Germinal center (tissue), 1 donor: Measurements from ENCODE around the gene PRF1.

Experiments used
- DNase-seq: peaks from one replicate; pipeline ENCODE4 v3.0.0; 2012; ENCODE audit warnings: mixed read lengths, low spot score

Gene PRF1

GRCh38 chr10:70576803-70577517 lies 25.6 kb downstream of the PRF1 start:
- DNase-seq, result no peak

- DNase-seq, result no peak
Observed at GRCh38 chr10:70575874-70576802, 26.4 kb downstream of the PRF1 start.

GRCh38 chr10:70575486-70575873 lies 27.1 kb downstream of the PRF1 start:
- DNase-seq, result no peak

DNA sequence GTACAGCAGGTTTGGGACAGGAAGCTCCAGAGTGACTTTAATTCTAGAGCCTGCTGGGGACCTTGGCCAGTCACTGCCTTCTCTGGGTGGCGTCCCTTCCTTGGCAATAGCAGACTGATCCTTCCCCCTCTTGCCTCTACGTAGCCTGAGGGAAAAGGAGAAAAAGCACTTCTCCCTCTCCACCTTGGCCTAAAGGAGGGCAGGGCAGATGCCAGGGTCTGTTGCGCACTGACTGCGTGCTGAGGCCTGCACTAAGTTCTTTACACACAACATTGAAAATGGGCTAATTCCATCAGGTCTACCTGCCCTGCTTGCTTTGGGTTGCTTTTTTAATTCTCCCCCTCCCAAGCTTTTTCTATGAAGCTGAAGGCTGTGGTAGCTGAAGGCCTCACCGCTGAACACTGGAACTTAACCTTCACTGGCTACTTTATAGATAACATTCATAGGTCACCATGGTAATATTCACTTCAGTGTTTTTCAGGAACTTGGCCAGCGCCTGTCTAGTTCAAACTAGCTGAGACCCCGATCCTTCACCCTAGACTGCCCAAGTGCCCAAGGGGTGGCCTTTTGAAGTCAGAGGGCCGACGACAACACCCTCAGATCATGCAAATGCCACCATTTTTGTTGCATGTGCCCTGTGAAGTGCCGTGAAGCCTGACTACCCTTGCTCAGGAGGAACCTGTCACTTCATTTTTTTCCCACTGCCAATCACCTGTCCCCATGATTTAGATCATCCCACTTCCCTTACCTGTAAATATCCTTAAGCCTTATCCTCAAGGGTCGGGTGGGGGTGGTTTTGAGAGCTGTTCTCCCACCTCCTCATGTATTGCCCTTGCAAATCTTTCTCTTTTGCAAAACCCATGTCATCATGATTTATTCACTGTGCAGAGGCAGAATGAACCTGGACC lies 28.7 kb downstream of the PRF1 start:
- no peak for DNase-seq

- DNase-seq, result no peak
Observed at GRCh38 chr10:70571636-70572439, 30.7 kb downstream of the PRF1 start.

DNA sequence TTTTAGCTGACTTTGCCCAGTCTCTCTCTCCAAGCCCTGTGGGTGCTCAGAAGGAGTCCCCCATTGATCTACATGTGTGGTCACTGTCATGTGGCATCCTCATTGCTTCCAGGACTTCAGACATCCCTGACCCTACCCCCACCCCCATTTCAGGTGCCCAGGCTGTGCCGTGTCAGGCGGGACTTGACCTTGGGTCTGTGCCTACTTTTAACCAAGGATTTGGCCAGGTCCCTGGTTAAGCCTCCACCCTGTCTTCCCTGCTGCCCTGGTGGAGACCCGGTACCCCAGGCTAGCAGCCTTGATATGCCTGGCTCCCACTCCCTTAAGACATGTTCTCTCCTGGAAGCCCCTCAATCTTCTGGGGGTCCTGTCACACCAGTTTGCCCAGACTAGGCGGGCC lies 31.3 kb downstream of the PRF1 start:
- DNase-seq, result no peak

DNA sequence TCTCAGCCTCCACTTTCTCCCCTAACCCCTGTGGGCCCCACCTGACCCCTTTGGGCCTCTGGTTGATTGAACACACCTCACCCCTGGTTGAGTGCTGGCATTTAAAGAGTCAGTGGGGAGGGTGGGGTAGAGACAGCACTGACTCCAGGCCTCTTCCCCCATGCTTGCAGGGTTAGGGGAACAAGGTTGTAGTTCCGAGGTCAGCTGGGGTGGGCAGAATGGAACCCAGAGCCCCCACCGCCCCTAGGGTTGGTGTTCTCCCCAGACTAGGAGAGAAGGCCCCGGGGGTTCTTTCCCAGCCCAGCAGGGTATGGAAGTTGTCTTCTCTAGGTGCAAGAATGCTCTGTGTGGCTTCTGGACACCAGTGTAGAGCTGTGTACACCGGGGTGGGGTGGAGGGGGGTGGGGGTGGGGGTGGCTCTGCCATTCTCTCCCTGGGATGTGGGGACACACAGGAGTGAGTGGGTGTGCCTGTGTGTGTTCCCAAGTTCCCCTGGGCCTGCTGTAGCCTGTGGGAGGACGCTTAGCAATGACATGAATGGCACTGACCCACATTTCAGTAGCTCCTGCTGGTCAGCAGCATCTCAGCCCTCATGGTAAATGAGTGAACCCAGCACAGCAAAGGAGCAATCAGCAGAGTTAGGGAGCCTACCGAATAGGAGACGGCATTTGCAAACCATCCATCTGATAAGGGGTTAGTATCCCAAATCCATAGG lies 33.6 kb downstream of the PRF1 start:
- no peak for DNase-seq

- DNase-seq, result no peak
Observed at GRCh38 chr10:70568113-70568512, 34.4 kb downstream of the PRF1 start.

DNA sequence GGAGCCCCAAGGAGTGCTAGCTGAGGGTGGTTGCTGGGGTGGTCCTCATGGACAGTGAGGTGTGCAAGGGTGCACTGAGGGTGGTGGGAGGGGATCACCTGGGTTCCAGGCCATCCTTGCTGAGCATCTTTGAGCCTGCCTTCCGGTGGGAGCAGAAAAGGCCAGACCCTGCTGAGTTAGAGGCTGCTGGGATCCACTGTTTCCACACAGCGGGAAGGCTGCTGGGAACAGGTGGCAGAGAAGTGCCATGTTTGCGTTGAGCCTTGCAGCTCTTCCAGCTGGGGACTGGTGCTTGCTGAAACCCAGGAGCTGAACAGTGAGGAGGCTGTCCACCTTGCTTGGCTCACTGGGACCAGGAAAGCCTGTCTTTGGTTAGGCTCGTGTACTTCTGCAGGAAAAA lies 34.9 kb downstream of the PRF1 start:
- no peak for DNase-seq

DNA sequence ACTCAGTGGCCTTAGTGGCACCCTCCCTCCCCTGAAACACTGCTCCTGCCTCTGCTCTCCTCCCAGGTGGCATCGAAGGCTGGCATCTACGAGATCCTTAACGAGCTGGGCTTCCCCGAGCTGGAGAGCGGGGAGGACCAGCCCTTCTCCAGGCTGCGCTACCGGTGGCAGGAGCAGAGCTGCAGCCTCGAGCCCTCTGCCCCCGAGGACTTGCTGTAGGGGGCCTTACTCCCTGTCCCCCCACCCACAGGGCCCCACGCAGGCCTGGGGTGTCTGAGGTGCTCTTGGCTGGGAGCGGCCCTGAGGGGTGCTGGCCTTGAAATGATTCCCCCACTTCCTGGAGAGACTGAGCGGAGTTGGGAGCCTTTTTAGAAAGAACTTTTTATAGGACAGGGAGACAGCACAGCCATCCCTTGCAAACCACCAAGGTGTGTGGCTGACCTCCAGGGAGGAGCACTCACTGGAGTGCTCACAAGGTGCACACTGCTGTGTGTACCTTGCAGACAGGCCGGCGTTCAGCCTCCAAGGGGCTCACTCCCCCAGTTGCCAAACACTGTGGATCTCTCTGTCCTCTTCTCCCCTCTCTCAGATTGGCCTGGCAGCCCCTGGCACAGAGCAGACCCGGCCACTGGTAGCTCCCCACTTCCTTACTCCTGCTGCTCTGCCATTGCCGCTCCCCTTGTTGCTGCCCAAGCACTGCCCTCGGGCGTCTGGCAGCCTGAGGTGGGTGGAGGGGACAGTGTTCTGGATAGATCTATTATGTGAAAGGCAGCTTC lies 35.8 kb downstream of the PRF1 start:
- DNase-seq, result no peak

DNA sequence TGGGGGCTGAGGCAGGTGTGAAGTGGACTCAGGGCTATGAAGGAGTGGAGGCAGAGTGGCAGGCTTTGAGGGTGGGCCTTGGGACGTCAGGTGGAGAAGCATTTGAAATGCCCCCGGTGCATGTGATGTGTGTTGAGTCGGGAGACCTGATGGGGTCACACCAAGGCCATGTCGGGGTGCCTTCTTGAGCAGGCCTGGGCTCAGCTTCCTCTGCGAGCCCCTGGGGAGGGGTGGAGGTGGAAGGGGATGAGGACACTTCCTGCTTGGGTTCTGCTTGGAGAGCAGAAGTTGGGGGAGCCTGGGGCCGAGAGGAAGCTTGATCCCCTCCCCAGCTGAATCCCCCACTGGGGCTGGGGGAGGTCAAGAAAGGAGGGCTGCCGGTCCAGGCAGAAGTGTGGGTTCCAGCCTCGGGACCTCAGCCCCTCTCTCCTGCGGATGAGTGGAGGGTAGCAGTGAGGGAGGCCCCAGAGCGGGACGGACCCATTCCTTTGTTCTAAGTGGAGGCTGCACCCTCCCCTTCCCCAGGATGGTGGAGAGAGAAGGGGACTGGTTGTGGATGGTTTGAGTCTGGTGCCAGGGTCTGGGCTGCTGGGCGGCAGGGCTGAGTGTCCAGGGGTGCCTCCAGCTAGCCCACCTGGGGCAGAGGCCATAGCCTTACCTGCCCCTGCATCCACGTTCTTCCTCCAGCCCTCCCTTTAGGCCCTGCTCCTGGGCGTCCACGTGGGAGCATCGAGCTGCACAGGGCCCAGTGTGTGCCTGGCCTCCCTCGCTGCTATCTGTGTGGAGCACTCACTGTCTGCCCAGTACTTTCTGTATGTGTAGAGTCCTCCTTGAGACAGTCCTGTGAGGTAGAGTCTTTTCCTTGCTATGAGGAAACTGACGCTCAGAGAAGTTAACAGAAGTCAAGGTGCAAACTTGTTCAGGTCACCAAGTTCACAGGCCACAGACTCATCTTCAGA lies 36.7 kb downstream of the PRF1 start:
- DNase-seq, result no peak

DNA sequence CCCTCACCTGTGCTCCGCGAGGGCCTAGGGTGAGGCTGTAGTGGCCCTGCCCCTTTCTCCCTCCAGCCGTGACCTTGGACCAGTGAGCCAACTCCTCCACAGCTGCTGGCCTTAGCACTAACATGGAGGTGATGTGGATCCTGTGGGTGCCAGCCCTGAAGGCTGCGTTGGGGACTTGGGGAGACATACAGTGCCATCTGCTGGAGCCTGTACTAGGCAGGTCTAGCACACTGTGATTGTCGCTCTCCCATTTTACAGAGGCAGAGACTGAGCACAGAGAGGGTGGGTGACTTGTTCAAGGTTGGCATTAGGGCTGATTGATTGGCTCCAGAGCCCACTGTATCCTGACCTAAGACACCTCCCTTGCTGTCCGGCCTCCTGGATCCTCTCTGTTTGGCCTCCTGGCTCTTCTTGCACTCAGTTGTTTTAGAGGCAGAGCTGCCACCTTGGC lies 37.6 kb downstream of the PRF1 start:
- no peak for DNase-seq

GRCh38 chr10:70564113-70564725 lies 38.3 kb downstream of the PRF1 start:
- DNase-seq, result no peak

DNA sequence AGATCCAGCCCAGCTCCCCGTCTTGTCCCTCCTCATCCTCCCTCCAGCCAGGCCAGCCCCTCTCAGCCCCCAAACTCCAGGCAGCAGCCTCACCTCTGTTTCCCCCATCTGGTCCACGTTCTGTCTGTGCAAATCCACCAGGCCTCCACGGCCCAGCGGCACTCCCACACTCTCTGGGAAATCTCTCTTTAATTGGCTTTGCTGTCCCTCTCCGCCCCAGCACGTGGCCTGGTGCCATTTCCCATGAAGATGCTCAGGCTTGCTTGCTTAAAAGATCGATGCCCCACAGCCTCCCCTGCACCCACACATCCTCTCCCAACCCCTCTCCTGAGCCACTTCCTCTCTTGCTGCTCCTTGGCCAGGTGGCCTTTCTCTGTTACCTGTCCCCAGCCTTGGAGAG lies 39.3 kb downstream of the PRF1 start:
- DNase-seq, result no peak

DNA sequence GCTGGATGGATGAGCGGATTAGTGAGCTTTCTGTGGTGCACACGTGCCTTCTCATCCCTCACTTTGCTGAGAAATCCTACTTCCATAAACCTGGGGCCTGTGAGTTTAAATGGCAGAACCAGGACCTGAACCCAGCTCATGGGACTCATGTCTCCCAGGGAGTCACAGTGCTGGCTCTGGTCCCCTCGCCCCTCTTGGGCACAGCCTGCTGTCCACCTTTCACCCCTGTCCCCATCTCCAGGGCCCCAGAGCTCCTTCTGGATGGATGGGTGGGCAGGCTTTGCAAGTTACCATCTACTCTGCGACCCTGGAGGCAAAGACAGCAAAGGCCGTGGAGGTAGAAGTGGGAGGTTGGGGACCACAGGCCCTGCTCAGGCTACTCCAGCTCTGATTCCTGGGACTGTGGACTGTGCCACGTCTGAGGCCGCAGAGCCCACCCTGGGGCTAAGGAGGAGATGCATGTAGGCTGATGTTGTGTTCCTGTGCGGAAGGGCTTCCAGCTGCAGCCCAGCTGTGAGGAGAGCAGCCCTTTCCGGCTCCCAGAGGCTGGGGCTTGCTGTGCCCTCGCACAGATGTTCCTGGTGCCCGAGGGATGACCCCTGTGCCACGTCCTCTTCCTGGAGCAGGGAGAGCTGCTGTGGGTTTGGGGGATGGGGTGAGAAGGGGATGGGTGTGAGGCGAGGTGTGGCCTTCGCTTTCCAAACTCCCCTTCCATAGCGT lies 40.3 kb downstream of the PRF1 start:
- DNase-seq, result no peak

- no peak for DNase-seq
Observed at GRCh38 chr10:70561558-70561957, 41.0 kb downstream of the PRF1 start.

GRCh38 chr10:70561070-70561469 lies 41.5 kb downstream of the PRF1 start:
- no peak for DNase-seq

- DNase-seq, result no peak
Observed at GRCh38 chr10:70560511-70560941, 42.0 kb downstream of the PRF1 start.
